ENCODE measurements around the gene ADAD2. TPM values are rescaled to one million over a fixed set of nuclear protein-coding genes. Genes with fewer than 3 reads are reported as not detected.
A peak's percentile ranks its signal among the peaks of the same experiment; 100 is the strongest.

Gene ADAD2
- total RNA-seq, 3 donors from 2014 or later = 0.14 to 0.41 (median 0.26) TPM

DNA sequence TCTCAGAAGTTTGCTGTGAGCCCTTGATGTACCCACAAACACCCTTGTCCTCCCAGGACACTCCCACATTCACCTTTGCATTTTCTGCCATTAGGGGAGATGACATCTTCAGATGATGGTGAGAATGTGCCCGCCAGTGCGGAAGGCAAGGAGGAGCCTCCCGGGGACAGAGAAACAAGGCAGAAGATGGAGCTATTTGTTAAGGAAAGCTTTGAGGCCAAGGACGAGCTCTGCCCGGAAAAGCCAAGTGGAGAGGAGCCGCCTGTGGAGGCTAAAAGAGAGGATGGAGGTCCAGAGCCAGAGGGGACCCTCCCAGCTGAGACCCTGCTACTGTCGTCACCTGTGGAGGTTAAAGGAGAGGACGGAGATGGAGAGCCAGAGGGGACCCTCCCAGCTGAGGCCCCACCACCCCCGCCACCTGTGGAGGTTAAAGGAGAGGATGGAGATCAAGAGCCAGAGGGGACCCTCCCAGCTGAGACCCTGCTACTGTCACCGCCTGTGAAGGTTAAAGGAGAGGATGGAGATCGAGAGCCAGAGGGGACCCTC is 21.1 kb upstream of the ADAD2 start:
- H3K4me3 ChIP-seq = no peak overlapping the region
- ATAC-seq = no peak
- intact Hi-C loops (cut with DNase I, micrococcal nuclease) = no loop called here
- no peaks in the 10 kb centered on the region for H3K36me3 ChIP-seq (ENCODE audit: low read depth)
- H3K9me3 ChIP-seq = no peaks in the 10 kb centered on the region
- TF ChIP-seq, protein P1, sequence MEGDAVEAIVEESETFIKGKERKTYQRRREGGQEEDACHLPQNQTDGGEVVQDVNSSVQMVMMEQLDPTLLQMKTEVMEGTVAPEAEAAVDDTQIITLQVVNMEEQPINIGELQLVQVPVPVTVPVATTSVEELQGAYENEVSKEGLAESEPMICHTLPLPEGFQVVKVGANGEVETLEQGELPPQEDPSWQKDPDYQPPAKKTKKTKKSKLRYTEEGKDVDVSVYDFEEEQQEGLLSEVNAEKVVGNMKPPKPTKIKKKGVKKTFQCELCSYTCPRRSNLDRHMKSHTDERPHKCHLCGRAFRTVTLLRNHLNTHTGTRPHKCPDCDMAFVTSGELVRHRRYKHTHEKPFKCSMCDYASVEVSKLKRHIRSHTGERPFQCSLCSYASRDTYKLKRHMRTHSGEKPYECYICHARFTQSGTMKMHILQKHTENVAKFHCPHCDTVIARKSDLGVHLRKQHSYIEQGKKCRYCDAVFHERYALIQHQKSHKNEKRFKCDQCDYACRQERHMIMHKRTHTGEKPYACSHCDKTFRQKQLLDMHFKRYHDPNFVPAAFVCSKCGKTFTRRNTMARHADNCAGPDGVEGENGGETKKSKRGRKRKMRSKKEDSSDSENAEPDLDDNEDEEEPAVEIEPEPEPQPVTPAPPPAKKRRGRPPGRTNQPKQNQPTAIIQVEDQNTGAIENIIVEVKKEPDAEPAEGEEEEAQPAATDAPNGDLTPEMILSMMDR (IDR thresholded peaks at IDR 0.05) = no peak
- no peak for DNase-seq
- no peaks in the 10 kb centered on the region for H3K4me1 ChIP-seq (ENCODE audit: low read depth)

DNA sequence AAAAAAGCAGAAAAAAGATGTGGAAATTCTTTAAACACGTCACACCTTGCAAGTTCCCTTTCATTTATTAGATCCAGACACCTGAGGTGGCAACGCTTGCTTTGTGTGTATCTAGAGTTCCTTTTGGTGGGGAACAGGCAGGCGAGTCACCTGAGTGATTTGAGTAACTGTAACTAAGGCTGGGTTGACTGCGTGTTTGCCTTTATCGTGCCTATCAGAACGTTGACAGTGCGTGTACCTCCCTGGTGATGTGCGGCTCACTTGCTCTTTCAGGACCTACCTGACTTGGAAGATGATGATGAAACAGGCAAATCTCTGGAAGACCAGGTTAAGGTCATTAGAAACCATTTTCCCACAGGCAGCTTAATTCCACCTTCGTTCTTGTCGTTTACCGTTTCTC is 16.6 kb upstream of the ADAD2 start:
- H3K4me3 ChIP-seq = no peak overlapping the region
- DNase-seq (no peak), ATAC-seq (no peak)
- intact Hi-C loops (cut with DNase I, micrococcal nuclease) = no loop called here
- no peaks in the 10 kb centered on the region for H3K9me3 ChIP-seq
- TF ChIP-seq, protein P1 (IDR thresholded peaks at IDR 0.05) = no peak
- peaks cover 4% of the 10 kb centered on the region for H3K4me1 ChIP-seq (ENCODE audit: low read depth)
- H3K36me3 ChIP-seq (ENCODE audit: low read depth) = peaks cover 4% of the 10 kb centered on the region

DNA sequence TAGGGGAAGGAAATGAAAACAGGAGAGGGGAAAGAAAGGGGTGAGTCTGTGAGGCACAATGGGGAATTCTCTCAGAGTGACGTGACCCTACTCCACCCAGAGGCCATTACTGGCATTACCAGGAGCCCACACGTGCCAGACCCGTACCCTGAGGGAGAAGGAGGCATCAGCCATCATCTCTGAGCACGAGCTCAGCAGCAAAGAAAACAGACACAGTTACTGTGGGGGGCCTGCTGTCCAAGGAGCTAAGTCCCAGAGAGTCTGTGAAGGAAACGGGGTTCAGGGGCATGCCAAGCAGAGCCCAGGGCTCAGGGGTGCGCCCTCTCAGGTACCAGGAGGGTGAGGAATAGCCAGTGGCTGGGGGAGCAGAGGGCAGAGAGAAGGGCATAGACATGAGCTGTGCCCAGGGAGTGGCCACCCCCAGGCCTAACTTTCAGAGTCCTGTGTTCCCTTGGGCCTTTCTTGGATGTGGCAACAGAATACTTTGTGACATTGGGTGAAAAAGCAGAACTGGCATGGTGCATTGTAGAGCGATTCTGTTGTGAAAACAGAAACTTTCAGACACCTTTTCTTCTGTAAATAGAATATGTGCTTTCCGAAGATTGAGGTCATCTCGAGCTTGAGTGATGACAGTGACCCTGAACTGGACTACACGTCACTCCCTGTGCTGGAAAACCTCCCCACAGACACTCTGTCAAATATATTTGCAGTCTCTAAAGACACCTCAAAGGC is 15.4 kb upstream of the ADAD2 start:
- intact Hi-C loops (cut with DNase I, micrococcal nuclease) = no loop called here
- no peaks in the 10 kb centered on the region for H3K9me3 ChIP-seq
- ATAC-seq (peak; percentile 81), DNase-seq (peak in 2 of 3 donors; percentile 68 to 76)
- TF ChIP-seq, protein P1 (IDR thresholded peaks at IDR 0.05) = peak; percentile 51
- H3K4me3 ChIP-seq = no peak overlapping the region
- peaks cover 4% of the 10 kb centered on the region for H3K36me3 ChIP-seq (ENCODE audit: low read depth)
- peaks cover 4% of the 10 kb centered on the region for H3K4me1 ChIP-seq (ENCODE audit: low read depth)

DNA sequence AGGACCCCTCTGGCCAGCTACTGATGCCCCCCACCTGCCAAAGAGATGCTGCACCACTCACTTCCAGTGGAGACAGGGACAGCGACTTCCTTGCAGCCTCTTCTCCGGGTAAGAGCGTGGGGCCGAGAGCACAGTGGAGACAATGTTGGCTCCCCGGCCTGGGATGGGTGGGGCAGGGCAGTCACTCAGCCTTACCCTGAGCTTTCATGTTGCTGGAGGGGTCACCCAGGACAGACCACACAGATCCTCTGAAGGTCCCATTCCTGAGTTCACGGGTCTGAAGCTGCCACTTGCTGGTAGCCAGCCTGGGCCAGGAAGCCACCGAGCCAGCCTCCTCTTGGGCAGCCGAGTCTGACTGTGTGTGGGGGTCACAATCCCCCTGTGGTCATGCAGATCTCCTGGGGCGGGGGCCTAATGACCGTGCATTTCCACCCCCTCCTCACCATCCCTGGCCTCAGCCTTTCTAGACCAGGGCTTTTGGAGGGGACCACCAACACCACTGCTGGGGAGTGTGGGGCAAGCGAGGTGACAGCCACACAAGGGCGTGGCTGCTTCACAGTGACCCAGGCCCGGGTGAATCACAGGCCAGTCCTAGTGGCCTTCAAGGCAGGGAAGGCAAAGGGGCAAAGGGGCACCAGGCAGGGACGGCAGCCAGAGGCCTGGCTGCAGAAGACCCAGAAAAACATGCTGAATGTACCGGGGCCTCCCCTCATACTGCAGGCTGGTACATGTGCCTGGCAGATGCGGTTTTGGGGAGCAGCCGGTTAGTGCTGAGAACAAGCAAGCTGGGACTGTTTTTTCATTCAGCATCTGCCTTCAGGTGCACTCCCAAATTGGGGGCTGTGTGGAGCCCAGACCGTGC is 14.5 kb upstream of the ADAD2 start:
- TF ChIP-seq, protein P1 (IDR thresholded peaks at IDR 0.05) = no peak
- Histone ChIP-seq H3K9me3 (no peaks in the 10 kb centered on the region), H3K36me3 (ENCODE audit: low read depth) (peaks cover 4% of the 10 kb centered on the region), H3K4me3 (no peak overlapping the region), H3K4me1 (ENCODE audit: low read depth) (peaks cover 4% of the 10 kb centered on the region)
- DNase-seq = no peak
- intact Hi-C loops (cut with DNase I, micrococcal nuclease) = no loop called here
- ATAC-seq = peak; percentile 12

DNA sequence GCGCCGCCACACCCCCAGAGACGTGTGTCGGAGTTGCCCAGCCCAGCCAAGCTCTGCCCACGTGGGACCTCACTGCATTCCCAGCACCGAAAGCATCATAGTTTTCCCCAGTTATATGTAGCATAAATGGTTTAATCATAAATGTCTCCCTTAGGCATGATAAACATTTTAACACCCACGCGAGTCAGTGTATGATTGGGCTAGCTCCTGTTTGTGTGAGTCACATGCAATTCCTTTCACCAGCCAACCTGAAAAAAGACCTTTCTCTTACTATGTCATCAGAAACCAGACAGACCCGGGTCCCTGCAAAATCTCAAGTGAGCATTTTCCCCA is 13.2 kb upstream of the ADAD2 start:
- peaks cover 4% of the 10 kb centered on the region for H3K36me3 ChIP-seq (ENCODE audit: low read depth)
- no peak for DNase-seq
- H3K4me1 ChIP-seq (ENCODE audit: low read depth) = peaks cover 4% of the 10 kb centered on the region
- intact Hi-C loops (cut with DNase I, micrococcal nuclease) = no loop called here
- TF ChIP-seq, protein P1 (IDR thresholded peaks at IDR 0.05) = no peak
- H3K9me3 ChIP-seq = no peaks in the 10 kb centered on the region
- no peak overlapping the region for H3K4me3 ChIP-seq
- no peak for ATAC-seq

Data from mucosa of descending colon (tissue), 3 donors.